Tibial artery (tissue), 4 donors: ENCODE results near the gene ZCCHC12.
A peak's percentile ranks its signal among the peaks of the same experiment; 100 is the strongest.

Experiments used
- DNase-seq, 2 donors: peaks; one replicate each; pipeline ENCODE4 v3.0.0-alpha.2; 2019
- H3K27ac ChIP-seq, 2 donors: fragments of 200-600 bp; sonication (generic) in 1 of 2; 1 replicate in 1 of 2; 2 replicates in 1 of 2; pipeline ENCODE4 v1.5.1; 2018 to 2019; ENCODE audit warnings: mild to moderate bottlenecking in 1 of 2
- H3K27me3 ChIP-seq, 2 donors: fragments of 200-600 bp; sonication (generic) in 1 of 2; one replicate each; pipeline versions ENCODE4 v1.5.1 to v1.6.0; 2016 to 2019
- H3K36me3 ChIP-seq, 3 donors: fragments of 200-600 bp; sonication (generic) in 2 of 3; one replicate each; pipeline ENCODE4 v1.5.1; 2016 to 2019; ENCODE audit warnings: mild to moderate bottlenecking in 2 of 3
- H3K4me1 ChIP-seq, 4 donors: fragments of 200-600 bp; sonication (generic) in 2 of 4; 1 replicate in 3 of 4; 2 replicates in 1 of 4; pipeline ENCODE4 v1.5.1; 2016 to 2019
- H3K4me3 ChIP-seq, 2 donors: fragments of 200-600 bp; sonication (generic) in 1 of 2; 1 replicate in 1 of 2; 2 replicates in 1 of 2; pipeline ENCODE4 v1.5.1; 2018 to 2019; ENCODE audit warnings: mild to moderate bottlenecking in 2 of 2
- H3K9me3 ChIP-seq, 3 donors: fragments of 200-600 bp; sonication (generic) in 1 of 3; one replicate each; pipeline ENCODE4 v1.5.1; 2016 to 2019
- intact Hi-C: fragments of 100-400 bp; cut with DNase I; formaldehyde crosslinking; loops from one replicate; pipeline ENCODE4 v1.15.0; 2023; ENCODE audit warnings: low total_unique reads
- TF ChIP-seq, protein P1 (sequence below), 2 experiments: fragments of 200-600 bp in 1 of 2; fragments of 450-650 bp in 1 of 2; IDR thresholded peaks; one replicate each; pipeline ENCODE4 v1.5.1; 2017 to 2019; ENCODE audit warnings: antibody characterized with exemption in 2 of 2, mild to moderate bottlenecking in 1 of 2, moderate library complexity in 1 of 2

Gene ZCCHC12

GRCh38 chrX:118839334-118839958 is 15.8 kb downstream of the ZCCHC12 start:
- H3K4me1 ChIP-seq, result peaks cover 0 to 4% (median 0%) of the 10 kb centered on the region in 4 donors
- TF ChIP-seq, protein P1, sequence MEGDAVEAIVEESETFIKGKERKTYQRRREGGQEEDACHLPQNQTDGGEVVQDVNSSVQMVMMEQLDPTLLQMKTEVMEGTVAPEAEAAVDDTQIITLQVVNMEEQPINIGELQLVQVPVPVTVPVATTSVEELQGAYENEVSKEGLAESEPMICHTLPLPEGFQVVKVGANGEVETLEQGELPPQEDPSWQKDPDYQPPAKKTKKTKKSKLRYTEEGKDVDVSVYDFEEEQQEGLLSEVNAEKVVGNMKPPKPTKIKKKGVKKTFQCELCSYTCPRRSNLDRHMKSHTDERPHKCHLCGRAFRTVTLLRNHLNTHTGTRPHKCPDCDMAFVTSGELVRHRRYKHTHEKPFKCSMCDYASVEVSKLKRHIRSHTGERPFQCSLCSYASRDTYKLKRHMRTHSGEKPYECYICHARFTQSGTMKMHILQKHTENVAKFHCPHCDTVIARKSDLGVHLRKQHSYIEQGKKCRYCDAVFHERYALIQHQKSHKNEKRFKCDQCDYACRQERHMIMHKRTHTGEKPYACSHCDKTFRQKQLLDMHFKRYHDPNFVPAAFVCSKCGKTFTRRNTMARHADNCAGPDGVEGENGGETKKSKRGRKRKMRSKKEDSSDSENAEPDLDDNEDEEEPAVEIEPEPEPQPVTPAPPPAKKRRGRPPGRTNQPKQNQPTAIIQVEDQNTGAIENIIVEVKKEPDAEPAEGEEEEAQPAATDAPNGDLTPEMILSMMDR (IDR thresholded peaks at IDR 0.05), result peak; percentile 64 to 69
- H3K9me3 ChIP-seq, result no peaks in the 10 kb centered on the region
- DNase-seq, result peak; percentile 78
- no peaks in the 10 kb centered on the region for H3K36me3 ChIP-seq
- no peak overlapping the region for H3K27ac ChIP-seq
- H3K27me3 ChIP-seq, result no peaks in the 10 kb centered on the region
- H3K4me3 ChIP-seq, result peak overlapping the region; percentile 50 to 52
- intact Hi-C loops, result loop anchor here (5.0 kb wide), 1 partner anchor 228 kb away; no protein-coding TSS in a partner anchor

DNA sequence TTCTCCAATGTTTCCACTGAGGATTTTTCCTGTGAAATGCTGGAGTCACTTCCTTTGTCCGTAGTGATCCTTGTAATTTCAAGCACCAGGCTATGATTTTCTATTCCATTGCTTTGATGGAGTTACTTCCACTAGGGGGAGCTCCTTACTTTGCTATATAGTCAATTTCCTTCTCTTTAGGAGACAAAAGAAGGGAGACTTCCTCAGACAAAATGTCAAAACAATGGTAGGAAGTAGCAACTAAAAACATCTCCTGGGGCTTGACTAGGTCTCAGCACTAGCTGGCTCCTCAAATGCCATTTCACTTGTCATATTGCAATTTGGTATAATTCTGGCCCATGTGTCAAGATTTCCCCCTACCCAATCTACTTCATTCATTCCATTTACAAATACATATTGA is 24.1 kb downstream of the ZCCHC12 start:
- H3K27ac ChIP-seq, result no peak overlapping the region
- TF ChIP-seq, protein P1 (IDR thresholded peaks at IDR 0.05), result peak; percentile 42 to 63
- H3K27me3 ChIP-seq, result no peaks in the 10 kb centered on the region
- H3K4me3 ChIP-seq, result no peak overlapping the region
- H3K36me3 ChIP-seq, result no peaks in the 10 kb centered on the region
- no peak for DNase-seq
- H3K9me3 ChIP-seq, result no peaks in the 10 kb centered on the region
- intact Hi-C loops, result loop anchor here (10.0 kb wide), 1 partner anchor 157 kb away; no protein-coding TSS in a partner anchor
- H3K4me1 ChIP-seq, result no peaks in the 10 kb centered on the region

GRCh38 chrX:118853596-118853995 is 30.0 kb downstream of the ZCCHC12 start:
- intact Hi-C loops, result loop anchor here (10.0 kb wide), 1 partner anchor 121 kb away; the partner anchor contains the start of gene LONRF3

DNA sequence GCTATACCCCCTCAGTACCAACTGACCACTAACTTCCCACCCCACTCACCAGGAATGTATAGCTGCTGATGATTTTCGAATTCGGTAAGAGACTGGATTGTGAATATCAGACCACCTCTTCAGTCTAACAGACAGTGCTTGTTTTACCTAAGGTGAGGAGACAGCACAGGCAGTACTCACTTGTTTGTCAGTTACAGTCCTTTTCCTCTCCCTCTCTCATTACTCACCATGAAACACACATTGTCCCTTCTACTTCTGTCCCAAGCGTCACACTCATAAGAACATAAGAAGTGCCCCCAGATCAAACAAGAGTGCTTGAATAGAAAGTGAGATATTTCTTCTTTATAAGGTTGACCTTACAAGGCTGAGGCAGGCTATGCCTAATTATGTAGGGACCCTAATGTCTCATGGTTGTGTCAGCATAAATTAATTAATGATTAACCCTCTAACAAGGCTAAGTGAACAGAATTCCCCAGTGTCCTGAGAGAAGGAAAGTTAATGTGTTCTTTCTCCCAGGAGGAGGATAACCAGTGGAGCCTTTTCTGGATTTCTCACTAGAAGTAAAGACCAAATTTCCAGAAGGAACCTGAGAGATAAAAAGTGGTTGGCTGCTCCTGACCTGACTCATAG is 32.2 kb downstream of the ZCCHC12 start:
- DNase-seq, result no peak
- Histone ChIP-seq H3K4me1 (peaks cover 0 to 3% (median 0%) of the 10 kb centered on the region in 4 donors), H3K4me3 (no peak overlapping the region), H3K36me3 (no peaks in the 10 kb centered on the region), H3K27me3 (no peaks in the 10 kb centered on the region), H3K27ac (no peak overlapping the region), H3K9me3 (no peaks in the 10 kb centered on the region)
- intact Hi-C loops, result loop anchor here (10.0 kb wide), 1 partner anchor 119 kb away; the partner anchor contains the start of gene LONRF3
- TF ChIP-seq, protein P1 (IDR thresholded peaks at IDR 0.05), result no peak

More at GRCh38 chrX:118853596-118853995, 30.0 kb downstream of the ZCCHC12 start:
- H3K4me3 ChIP-seq, result no peak overlapping the region
- H3K4me1 ChIP-seq, result peaks cover 0 to 3% (median 0%) of the 10 kb centered on the region in 4 donors
- H3K36me3 ChIP-seq, result no peaks in the 10 kb centered on the region
- TF ChIP-seq, protein P1 (IDR thresholded peaks at IDR 0.05), result no peak
- H3K27me3 ChIP-seq, result no peaks in the 10 kb centered on the region
- no peak overlapping the region for H3K27ac ChIP-seq
- no peaks in the 10 kb centered on the region for H3K9me3 ChIP-seq
- DNase-seq, result no peak

DNA sequence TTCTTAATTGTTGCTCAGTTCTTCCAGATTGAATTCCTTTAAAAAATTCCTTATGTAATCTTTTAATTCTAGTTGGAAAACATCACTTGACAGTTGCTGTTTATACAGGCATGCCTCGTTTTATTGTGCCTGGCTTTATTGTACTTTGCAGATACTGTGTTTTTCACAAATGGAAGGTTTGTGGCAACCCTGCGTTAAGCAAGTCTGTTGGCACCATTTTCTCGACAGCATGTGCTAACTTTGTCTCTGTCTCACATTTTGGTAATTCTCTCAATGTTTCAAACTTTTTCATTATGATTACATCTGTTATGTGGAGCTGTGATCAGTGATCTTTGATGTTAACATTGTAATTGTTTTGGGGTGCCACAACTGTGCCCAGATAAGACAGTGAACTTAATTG is 33.4 kb downstream of the ZCCHC12 start:
- no peaks in the 10 kb centered on the region for H3K9me3 ChIP-seq
- no peak overlapping the region for H3K27ac ChIP-seq
- intact Hi-C loops, result loop anchor here (10.0 kb wide), 1 partner anchor 118 kb away; the partner anchor contains the start of gene LONRF3
- DNase-seq, result no peak
- H3K4me3 ChIP-seq, result no peak overlapping the region
- no peaks in the 10 kb centered on the region for H3K36me3 ChIP-seq
- no peaks in the 10 kb centered on the region for H3K27me3 ChIP-seq
- TF ChIP-seq, protein P1 (IDR thresholded peaks at IDR 0.05), result no peak
- peaks cover 0 to 3% (median 0%) of the 10 kb centered on the region in 4 donors for H3K4me1 ChIP-seq
